Measurements from ENCODE around the gene MRPL55. TPM values are rescaled to one million over a fixed set of nuclear protein-coding genes. Genes with fewer than 3 reads are reported as not detected.

MRPL55 gene
- total RNA-seq, 2 experiments from 2014 or later: 45.5 TPM

DNA sequence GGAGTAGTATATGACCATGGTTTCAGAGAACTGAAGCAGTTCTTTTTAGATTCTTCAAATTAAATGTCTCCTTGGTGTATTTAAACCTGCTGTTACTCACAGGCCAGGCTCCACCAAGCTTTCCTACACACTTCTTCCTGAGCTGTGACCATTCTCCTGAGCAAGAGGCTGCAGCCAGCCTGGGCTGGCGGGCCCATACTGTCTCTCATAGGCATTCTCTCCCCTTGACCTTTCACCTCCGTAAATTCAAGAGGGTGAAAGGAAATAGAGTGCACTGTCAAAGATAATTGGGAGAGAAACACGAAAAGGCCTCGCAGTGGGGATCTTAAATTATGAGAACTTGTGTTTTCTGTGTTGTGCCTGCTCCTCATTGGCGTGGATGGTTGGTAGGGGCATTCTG, 24.3 kb downstream of the MRPL55 start:
- no peaks in the 10 kb centered on the region for H3K27me3 Mint-ChIP-seq (ENCODE audit: low read depth)
- intact Hi-C loops (cut with micrococcal nuclease): loop anchor here (5.0 kb wide), 1 partner anchor 82 kb away; no protein-coding TSS in a partner anchor
- peak overlapping the region; percentile 93 for H3K4me3 Mint-ChIP-seq
- peaks cover 69% of the 10 kb centered on the region for H3K4me1 Mint-ChIP-seq (ENCODE audit: low read depth)
- H3K27ac Mint-ChIP-seq: peak overlapping the region; percentile 96
- no peaks in the 10 kb centered on the region for H3K9me3 Mint-ChIP-seq
- CTCF ChIA-PET: interaction anchor here (1.1 kb wide), 1 partner anchor 80 kb away, joined by 3 read pairs; the partner anchor contains the start of gene IBA57
- peaks cover 43% of the 10 kb centered on the region for H3K36me3 Mint-ChIP-seq (ENCODE audit: low read depth)
- DNase-seq: no peak

DNA sequence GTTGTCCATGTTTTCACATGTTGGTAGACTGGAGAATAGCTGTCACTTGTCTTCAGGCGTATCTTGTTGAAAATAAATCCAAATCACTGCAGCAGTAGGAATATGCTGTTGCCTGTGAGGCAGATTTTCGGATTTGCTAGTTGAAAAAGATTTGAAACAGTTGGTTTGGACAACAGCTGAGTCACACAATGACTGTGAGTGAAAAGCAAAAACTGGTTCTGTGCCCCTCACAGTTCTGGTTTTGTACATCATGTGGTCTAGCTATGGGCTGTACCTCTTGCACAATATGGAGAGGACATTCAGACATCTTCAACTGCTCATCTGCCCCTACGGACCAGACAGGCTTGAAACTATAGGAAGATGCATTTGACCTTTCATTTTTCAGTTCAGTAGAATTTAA, 24.8 kb downstream of the MRPL55 start:
- peak overlapping the region; percentile 96 for H3K27ac Mint-ChIP-seq
- CTCF ChIA-PET: interaction anchor here (1.0 to 1.1 kb wide), 2 partner anchors 11 to 81 kb away, joined by 3 read pairs; partner anchors contain the start of gene IBA57
- DNase-seq: no peak
- intact Hi-C loops (cut with micrococcal nuclease): loop anchor here (5.0 kb wide), 1 partner anchor 82 kb away; no protein-coding TSS in a partner anchor
- H3K27me3 Mint-ChIP-seq (ENCODE audit: low read depth): no peaks in the 10 kb centered on the region
- H3K4me3 Mint-ChIP-seq: peak overlapping the region; percentile 93
- peaks cover 43% of the 10 kb centered on the region for H3K36me3 Mint-ChIP-seq (ENCODE audit: low read depth)
- no peaks in the 10 kb centered on the region for H3K9me3 Mint-ChIP-seq
- peaks cover 66% of the 10 kb centered on the region for H3K4me1 Mint-ChIP-seq (ENCODE audit: low read depth)

DNA sequence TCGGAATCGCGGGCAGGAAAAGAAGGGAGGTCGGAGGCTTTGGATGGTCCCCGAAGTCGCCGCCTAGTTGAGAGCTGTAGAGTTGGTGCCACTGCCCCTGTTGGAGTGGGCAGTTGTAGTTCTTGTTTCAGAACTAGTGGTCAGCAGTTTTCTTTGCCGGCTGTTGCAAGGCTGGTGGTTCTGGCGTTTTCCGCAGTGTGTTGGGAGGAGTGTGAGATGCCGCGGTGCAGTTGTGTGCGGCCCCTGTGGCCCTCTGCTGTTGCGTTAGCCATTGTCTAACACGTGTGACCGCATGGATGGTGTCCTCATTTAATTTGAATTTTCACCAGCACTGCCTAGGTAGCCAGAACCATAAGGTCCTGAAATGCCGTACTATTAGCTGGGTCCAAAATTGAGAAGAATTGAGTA, 25.2 kb downstream of the MRPL55 start:
- intact Hi-C loops (cut with micrococcal nuclease): loop anchor here (2.0 to 5.0 kb wide), 4 partner anchors 82 to 375 kb away; a partner anchor contains a TSS
- Mint-ChIP-seq H3K36me3 (ENCODE audit: low read depth) (peaks cover 39% of the 10 kb centered on the region), H3K9me3 (no peaks in the 10 kb centered on the region), H3K27me3 (ENCODE audit: low read depth) (no peaks in the 10 kb centered on the region), H3K27ac (peak overlapping the region; percentile 96), H3K4me3 (peak overlapping the region; percentile 93), H3K4me1 (ENCODE audit: low read depth) (peaks cover 64% of the 10 kb centered on the region)
- DNase-seq: no peak
- CTCF ChIA-PET: interaction anchor here (1.0 to 1.1 kb wide), 2 partner anchors 11 to 81 kb away, joined by 3 read pairs; partner anchors contain the start of gene IBA57

DNA sequence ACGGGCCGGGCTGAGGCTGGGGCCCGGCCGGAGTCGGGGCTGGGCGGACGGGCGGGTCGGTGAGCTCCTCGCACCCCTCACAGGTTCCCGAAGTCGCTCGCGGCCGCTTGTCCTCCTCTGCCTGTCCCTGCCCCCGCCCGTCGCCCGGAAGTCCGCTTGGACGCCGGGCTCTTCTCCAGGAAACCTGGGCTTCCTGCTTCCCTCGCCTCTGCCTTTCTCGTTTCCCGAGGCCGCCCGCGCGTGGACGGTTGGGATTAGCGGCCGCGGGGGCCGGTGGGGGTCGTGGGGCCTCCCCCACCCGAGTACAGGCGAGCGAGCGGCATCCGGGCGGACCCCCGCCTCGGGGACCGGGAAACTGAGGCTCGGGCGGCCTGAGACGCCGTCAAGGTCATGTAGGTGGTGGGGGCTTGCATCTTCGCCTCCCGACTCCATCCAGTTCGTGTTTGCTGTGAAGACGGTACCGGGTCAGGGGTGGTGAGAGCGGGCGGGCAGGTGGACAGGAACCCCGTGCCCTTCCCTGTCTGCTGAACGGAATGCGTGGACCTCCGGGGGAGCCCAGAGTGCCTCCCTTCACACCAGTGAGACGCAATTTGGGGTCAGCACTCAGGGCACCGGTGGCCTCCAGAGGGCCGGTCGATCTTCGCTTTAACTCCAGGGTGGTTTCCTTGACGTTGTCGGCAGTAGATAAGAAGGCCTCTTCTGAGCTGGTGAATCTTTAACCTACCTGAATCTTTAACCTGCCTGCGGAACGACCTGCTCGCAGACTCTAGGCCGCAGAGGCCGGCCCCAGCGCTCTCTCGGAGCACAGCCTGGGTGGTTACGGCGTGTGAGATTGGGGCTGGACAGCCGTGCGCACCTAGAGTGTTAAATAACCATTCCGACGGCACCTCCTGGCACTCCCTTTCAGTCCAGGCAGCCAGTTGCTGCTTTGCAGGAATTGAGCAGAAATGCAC, 25.9 kb downstream of the MRPL55 start:
- H3K27me3 Mint-ChIP-seq (ENCODE audit: low read depth): no peaks in the 10 kb centered on the region
- H3K27ac Mint-ChIP-seq: peak overlapping the region; percentile 96
- peak overlapping the region; percentile 93 for H3K4me3 Mint-ChIP-seq
- peaks cover 35% of the 10 kb centered on the region for H3K36me3 Mint-ChIP-seq (ENCODE audit: low read depth)
- intact Hi-C loops (cut with micrococcal nuclease): loop anchor here (1.0 to 5.0 kb wide), 8 partner anchors 20 to 376 kb away; partner anchors contain the start of genes C1orf35, GUK1 and MRPL55
- peaks cover 59% of the 10 kb centered on the region for H3K4me1 Mint-ChIP-seq (ENCODE audit: low read depth)
- DNase-seq: peak; percentile 58
- CTCF ChIA-PET: interaction anchor here (1.0 to 1.1 kb wide), 2 partner anchors 12 to 82 kb away, joined by 3 read pairs; partner anchors contain the start of gene IBA57
- H3K9me3 Mint-ChIP-seq: no peaks in the 10 kb centered on the region

DNA sequence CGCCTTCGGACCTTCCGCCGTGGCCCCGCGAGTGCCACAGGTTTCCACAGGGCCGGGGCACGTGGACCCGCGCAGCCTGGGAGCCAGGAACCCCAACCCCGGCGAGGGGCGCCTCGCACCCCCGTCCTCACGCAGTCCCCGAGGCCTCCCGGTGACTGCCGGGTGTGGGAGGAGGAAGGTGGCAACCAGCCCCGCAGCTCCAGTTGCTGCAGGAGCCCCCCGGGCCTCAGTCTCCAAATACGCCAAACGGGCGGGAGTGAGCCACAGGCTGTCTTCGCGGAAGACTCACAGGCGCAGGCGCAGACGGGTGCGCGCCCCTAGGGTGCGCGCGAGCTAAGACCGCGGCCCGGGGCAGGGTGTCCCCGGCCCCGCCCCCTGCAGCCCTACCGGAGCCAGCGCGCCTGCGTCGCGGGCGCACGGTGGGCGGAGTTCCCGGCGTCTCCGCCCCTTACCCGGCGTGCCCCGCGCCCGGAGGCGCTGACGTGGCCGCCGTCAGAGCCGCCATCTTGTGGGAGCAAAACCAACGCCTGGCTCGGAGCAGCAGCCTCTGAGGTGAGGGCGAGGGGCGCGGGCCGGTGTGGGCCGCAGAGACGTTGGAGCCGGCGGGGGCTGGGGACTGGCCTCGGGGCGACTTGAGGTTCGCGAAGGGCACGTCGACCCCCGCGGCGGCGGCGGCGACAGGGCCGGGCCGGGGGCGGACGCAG, 26.7 kb downstream of the MRPL55 start, which contains the start of gene ARF1:
ARF1 (plus strand) TSS at position 495 of the 704 bp plus-strand sequence. CDS start 14,407 bp downstream, outside the sequence.
- H3K4me3 Mint-ChIP-seq: peak within 1 kb of the TSS; percentile 93
- no peaks in the 10 kb centered on the region for H3K9me3 Mint-ChIP-seq
- H3K36me3 Mint-ChIP-seq (ENCODE audit: low read depth): peaks cover 28% of the 10 kb centered on the region
- peaks cover 51% of the 10 kb centered on the region for H3K4me1 Mint-ChIP-seq (ENCODE audit: low read depth)
- H3K27me3 Mint-ChIP-seq (ENCODE audit: low read depth): no peaks in the 10 kb centered on the region
- H3K27ac Mint-ChIP-seq: peak within 1 kb of the TSS; percentile 96
- DNase-seq: peak; percentile 89
- intact Hi-C loops (cut with micrococcal nuclease): loop anchor here (1.0 to 5.0 kb wide), 8 partner anchors 21 to 376 kb away; partner anchors contain the start of genes C1orf35, GUK1 and MRPL55
- CTCF ChIA-PET: no interaction called here

DNA sequence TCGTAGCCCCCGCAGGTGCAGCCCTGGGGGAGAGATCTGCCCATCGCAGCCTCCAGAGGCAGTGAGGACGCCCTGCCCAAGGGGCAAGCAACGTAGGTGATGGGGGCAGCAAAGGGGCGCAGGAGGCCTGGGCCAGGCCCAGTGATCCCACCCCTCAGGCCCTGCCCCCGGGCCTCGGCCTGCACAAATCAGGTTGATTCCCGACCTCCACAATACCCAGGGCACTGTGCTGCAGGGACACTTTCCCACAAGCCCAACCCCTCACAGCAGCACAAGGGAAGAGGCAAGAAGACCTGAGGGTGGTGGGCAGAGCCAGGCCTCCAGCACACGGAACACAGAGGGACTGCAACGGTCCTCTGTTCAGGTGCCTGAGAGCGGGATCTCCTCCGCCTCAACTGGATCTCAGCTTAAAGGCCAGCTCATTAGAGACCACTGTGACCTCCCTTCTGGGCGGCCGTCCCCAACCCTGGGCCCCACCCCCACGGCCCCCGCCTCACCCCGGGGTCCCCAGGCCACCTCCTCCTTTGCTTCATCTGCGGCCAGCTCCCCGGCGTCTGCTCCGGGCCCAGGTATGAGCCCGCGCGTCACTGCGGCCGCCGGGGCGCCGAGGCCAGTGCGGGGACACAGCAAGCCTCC, 27.4 kb downstream of the MRPL55 start:
- CTCF ChIA-PET: interaction anchor here (0.6 kb wide), 1 partner anchor 56 kb away, joined by 4 read pairs; no protein-coding TSS in a partner anchor
- Mint-ChIP-seq H3K27me3 (ENCODE audit: low read depth) (no peaks in the 10 kb centered on the region), H3K4me1 (ENCODE audit: low read depth) (peaks cover 45% of the 10 kb centered on the region), H3K27ac (peak overlapping the region; percentile 69), H3K9me3 (no peaks in the 10 kb centered on the region), H3K4me3 (peak overlapping the region; percentile 93), H3K36me3 (ENCODE audit: low read depth) (peaks cover 28% of the 10 kb centered on the region)
- intact Hi-C loops (cut with micrococcal nuclease): loop anchor here (1.0 to 5.0 kb wide), 8 partner anchors 22 to 377 kb away; partner anchors contain the start of genes C1orf35, GUK1 and MRPL55
- DNase-seq: no peak

DNA sequence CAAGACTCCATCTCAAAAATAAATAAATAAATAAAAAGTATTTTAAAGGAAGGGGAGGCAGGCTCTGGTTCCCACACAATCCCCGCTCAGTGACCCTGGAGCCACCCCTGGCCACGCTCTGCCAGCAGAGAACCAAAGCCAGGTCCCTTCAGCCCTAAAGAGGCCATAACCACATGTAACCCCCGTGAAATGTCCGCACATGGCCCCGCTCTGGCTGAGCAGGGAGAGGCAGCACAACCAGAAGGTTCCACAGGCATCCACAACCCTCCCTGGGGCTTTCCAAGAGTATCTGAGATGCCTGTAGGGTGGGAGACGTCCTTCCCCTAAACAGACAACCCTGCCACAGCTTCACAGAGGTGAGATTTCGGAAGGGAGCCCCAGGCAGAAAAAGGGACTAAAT, 28.0 kb downstream of the MRPL55 start:
- no peaks in the 10 kb centered on the region for H3K27me3 Mint-ChIP-seq (ENCODE audit: low read depth)
- no peaks in the 10 kb centered on the region for H3K9me3 Mint-ChIP-seq
- H3K36me3 Mint-ChIP-seq (ENCODE audit: low read depth): peaks cover 25% of the 10 kb centered on the region
- no peak for DNase-seq
- intact Hi-C loops (cut with micrococcal nuclease): loop anchor here (5.0 kb wide), 1 partner anchor 79 kb away; no protein-coding TSS in a partner anchor
- peaks cover 39% of the 10 kb centered on the region for H3K4me1 Mint-ChIP-seq (ENCODE audit: low read depth)
- CTCF ChIA-PET: interaction anchor here (0.6 kb wide), 1 partner anchor 56 kb away, joined by 4 read pairs; no protein-coding TSS in a partner anchor
- peak overlapping the region; percentile 69 for H3K27ac Mint-ChIP-seq
- H3K4me3 Mint-ChIP-seq: peak overlapping the region; percentile 93

DNA sequence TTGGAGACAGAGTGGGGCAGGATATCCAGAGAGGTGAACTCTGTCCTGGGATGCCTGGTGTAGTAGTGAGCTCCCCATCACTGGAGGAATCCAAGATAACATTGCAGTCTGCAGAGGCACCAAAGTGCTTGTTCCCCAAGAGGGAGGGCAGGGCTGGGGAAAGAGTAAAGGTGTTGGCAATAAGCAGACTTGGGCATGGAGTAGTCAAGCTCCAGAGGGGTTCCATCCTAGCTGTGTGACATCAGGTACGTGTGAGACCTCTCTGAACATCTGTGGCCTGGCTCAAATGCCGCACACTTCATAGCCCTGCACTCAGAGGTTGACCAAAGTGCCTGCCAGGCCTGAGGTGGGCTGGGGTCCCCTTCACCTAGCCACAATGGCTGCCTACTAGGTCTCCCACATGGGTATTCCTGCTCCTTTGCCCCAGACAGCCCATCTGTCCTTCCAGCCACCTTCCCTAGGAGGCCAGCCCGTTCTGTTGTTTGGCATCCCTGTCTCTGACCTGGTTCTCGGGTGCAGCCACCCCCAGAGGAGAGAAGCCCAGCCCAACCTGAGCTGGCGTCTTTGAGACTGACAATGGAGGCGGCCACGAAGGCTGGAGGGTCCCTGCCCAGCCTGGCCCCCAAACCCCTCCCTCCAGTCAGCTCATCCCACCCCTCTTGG, 29.4 kb downstream of the MRPL55 start:
- Mint-ChIP-seq H3K27me3 (ENCODE audit: low read depth) (no peaks in the 10 kb centered on the region), H3K36me3 (ENCODE audit: low read depth) (peaks cover 18% of the 10 kb centered on the region), H3K4me1 (ENCODE audit: low read depth) (peaks cover 25% of the 10 kb centered on the region), H3K4me3 (no peak overlapping the region), H3K9me3 (no peaks in the 10 kb centered on the region), H3K27ac (no peak overlapping the region)
- no peak for DNase-seq
- CTCF ChIA-PET: interaction anchor here (1.4 kb wide), 1 partner anchor 80 kb away, joined by 3 read pairs; no protein-coding TSS in a partner anchor
- intact Hi-C loops (cut with micrococcal nuclease): loop anchor here (5.0 kb wide), 1 partner anchor 77 kb away; no protein-coding TSS in a partner anchor

DNA sequence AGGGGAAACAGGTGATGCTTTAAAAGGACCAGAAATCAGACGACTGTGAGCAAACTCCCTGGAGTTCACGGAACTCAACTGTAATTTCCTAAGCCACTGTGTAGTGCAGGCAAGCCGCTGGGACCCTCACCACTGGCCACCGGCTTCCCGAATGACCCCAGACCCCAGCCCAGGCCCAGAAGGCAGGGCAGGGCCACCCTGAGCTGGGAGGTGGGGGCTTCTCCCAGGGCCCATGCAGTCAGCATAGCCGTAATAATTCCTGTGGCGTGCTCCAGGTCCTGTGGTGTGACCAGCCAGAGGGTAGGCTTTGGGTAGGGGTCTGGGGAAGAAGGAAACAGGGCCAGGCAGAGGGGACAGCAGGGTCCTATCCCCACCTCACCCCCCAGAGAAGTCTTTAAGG, 30.1 kb downstream of the MRPL55 start:
- Mint-ChIP-seq H3K27ac (no peak overlapping the region), H3K27me3 (ENCODE audit: low read depth) (no peaks in the 10 kb centered on the region), H3K36me3 (ENCODE audit: low read depth) (peaks cover 12% of the 10 kb centered on the region), H3K4me1 (ENCODE audit: low read depth) (peaks cover 18% of the 10 kb centered on the region), H3K4me3 (no peak overlapping the region), H3K9me3 (no peaks in the 10 kb centered on the region)
- CTCF ChIA-PET: interaction anchor here (1.4 kb wide), 1 partner anchor 80 kb away, joined by 3 read pairs; no protein-coding TSS in a partner anchor
- intact Hi-C loops (cut with micrococcal nuclease): no loop called here
- DNase-seq: peak; percentile 2

DNA sequence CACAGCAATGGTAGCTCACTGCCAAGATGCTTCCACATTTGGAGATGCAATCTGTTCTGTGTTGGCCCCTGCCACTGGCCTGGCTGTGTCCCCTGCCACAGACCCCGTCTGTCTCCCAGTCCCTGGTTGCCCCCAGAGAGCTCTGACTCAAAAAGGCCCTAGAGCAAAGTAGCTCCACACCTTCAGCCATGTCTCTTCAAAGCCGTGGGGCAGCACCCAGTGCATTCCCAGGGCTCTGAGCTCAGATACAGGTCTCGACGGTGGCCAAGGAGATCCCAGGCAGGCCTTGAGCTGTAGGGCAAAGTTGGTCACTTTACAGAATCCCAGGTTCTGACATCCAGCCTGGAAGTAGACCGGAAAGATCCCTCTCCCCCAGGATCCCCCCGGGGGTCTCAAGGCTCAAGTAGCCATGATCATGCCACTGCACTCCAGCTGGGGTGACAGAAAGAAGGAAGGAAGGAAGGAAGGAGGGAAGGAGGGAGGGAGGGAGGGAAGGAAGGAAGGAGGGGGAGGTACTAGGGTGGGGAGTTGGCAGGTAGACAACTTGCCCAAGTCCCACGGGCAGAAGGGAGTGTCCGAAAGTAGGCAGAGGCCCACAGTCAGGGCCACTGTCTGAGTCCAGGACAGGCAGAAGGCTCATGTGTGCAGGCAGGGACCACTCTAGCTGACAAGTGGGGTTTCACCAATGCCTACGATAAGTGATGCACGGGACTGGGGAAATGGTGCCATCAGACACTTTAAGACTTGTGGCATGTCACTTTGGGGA, 31.4 kb downstream of the MRPL55 start:
- DNase-seq: peak; percentile 3
- H3K27ac Mint-ChIP-seq: no peak overlapping the region
- no peak overlapping the region for H3K4me3 Mint-ChIP-seq
- H3K27me3 Mint-ChIP-seq (ENCODE audit: low read depth): no peaks in the 10 kb centered on the region
- peaks cover 14% of the 10 kb centered on the region for H3K4me1 Mint-ChIP-seq (ENCODE audit: low read depth)
- CTCF ChIA-PET: interaction anchor here (0.6 to 1.2 kb wide), 2 partner anchors 78 to 353 kb away, joined by 3 to 6 read pairs; no protein-coding TSS in a partner anchor
- H3K9me3 Mint-ChIP-seq: no peaks in the 10 kb centered on the region
- peaks cover 3% of the 10 kb centered on the region for H3K36me3 Mint-ChIP-seq (ENCODE audit: low read depth)
- intact Hi-C loops (cut with micrococcal nuclease): no loop called here

All from activated naive CD4-positive, alpha-beta T cell treated with anti-CD3 and anti-CD28 coated beads for 36 hours (primary cell).